ENCODE measurements around the gene HOXD3. TPM values are rescaled to one million over a fixed set of nuclear protein-coding genes. Genes with fewer than 3 reads are reported as not detected.

The HOXD3 gene
- total and polyA plus RNA-seq, 2 experiments from 2014 or later = 2.3 to 3.2 TPM

DNA sequence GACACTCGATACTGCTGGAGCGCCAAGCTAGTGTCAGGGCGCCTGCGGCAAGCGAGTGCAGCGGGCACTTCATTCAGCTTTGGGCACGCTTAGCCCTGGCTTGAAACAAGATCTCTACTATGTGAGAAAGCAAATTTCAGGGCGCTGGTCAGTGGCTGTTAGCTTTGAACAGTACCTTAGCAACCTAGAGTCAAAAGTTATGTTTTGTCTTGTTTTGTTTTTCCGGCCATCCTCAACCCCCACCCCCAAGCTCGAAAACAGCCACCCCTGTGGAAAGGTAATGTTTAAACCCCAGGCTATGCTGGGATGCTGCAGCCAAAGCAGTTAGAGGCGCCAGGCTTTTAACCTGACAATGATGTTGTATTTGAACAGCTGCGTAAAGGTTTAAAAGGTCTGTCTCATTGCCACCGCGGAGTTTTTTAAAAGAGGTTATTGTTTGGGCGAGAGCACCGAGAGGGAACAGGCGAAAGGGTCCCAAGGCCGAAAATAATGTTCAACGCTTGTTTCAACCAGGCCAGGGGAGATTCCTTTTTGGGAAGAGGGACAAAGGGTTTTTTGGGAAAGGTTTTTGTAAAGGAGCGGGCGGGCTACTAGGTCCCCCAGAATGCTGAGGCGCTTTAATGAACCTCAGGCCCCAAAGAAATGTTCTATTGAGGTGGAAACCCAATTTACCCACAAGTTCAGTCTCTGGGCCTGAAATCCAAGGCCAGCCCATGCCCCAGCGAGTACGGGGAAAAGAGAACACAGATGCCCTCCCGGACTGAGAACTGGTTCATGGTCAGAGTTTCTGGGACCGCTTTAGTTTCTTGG is 42.8 kb upstream of the HOXD3 start:
- no peaks in the 10 kb centered on the region for H3K9me3 ChIP-seq (ENCODE audit: low read depth)
- in situ Hi-C loops (cut with MboI) = loop anchor here (25.0 kb wide), 1 partner anchor 1623 kb away; no protein-coding TSS in a partner anchor
- DNase-seq = peak; percentile 69
- no peaks in the 10 kb centered on the region; the same call in 1 of the 2 replicates for H3K4me1 ChIP-seq (ENCODE audit: insufficient read depth)
- 56 to 58% methylated on average over 26 of the region's 26 CpGs for WGBS, 2 experiments (ENCODE audit: low coverage in 1 of 2, low lambda C conversion rate in 2 of 2, missing lambda C conversion rate in 2 of 2)
- H3K79me2 ChIP-seq (ENCODE audit: insufficient read depth) = peaks cover 100% of the 10 kb centered on the region
- no peaks in the 10 kb centered on the region for H3K9me2 ChIP-seq (ENCODE audit: insufficient read depth)
- H3K4me3 ChIP-seq = peak overlapping the region; percentile 70
- no peaks in the 10 kb centered on the region for H3K27me3 ChIP-seq (replicated peaks; ENCODE audit: insufficient read depth)
- peak overlapping the region; percentile 88 for H3K27ac ChIP-seq
- no peaks in the 10 kb centered on the region for H4K20me1 ChIP-seq (ENCODE audit: insufficient read depth)
- peak overlapping the region; percentile 89 for H3K9ac ChIP-seq
- H3K36me3 ChIP-seq (ENCODE audit: low read depth) = peaks cover 19% of the 10 kb centered on the region
- H2AFZ ChIP-seq = no peak overlapping the region
- no peak for TF ChIP-seq EZH2phosphoT487 (IDR thresholded peaks at IDR 0.05; ENCODE audit: insufficient read depth, low read depth)
- TF ChIP-seq EZH2 (IDR thresholded peaks at IDR 0.05; ENCODE audit: insufficient read depth, poor library complexity, severe bottlenecking) = no peak
- H3K4me2 ChIP-seq (ENCODE audit: unreplicated experiment) = peak overlapping the region; percentile 95
- peaks cover 17% of the 10 kb centered on the region for H3F3A ChIP-seq (ENCODE audit: insufficient read depth)

DNA sequence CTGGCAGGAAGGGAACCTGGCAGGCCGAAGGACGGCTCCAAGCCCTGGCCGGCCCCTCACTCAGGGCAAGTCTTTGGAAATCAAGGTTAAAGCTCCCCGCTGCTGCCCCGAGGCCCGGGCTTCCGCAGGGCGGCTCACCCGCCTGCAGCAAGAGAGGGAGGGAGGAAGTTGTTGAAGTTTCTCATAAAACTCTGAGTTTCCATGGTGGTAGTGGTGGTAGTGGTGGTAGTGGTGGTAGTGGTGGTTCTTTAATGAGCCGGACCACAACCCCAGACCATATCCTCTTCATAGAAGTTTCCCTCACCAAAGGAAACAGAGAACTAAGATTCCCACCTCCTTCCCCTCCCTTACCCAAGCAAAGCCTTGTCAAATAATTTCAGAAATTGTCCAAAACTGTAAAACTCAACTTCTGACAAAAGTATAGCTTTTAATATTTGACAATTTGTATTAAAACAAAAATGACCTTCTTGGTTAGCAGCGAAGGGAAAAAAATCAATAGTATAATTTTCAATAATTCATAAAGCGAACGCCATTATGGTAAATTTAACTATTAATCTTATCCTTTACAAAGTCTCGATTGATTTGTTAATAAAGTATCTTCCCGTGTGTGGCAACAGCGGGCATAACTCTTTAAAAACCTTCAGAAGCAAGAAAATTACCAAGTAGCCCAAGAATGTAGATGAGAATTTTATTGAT is 42.0 kb upstream of the HOXD3 start:
- Histone ChIP-seq H3K27me3 (replicated peaks; ENCODE audit: insufficient read depth) (no peaks in the 10 kb centered on the region), H3K27ac (peak overlapping the region; percentile 88), H3K9me3 (ENCODE audit: low read depth) (no peaks in the 10 kb centered on the region), H3K9me2 (ENCODE audit: insufficient read depth) (no peaks in the 10 kb centered on the region), H2AFZ (no peak overlapping the region), H3K79me2 (ENCODE audit: insufficient read depth) (peaks cover 100% of the 10 kb centered on the region), H3K4me1 (ENCODE audit: insufficient read depth) (no peaks in the 10 kb centered on the region; the same call in 1 of the 2 replicates), H3K36me3 (ENCODE audit: low read depth) (peaks cover 13% of the 10 kb centered on the region), H3K4me2 (ENCODE audit: unreplicated experiment) (peak overlapping the region; percentile 95), H3F3A (ENCODE audit: insufficient read depth) (peaks cover 16% of the 10 kb centered on the region), H4K20me1 (ENCODE audit: insufficient read depth) (no peaks in the 10 kb centered on the region), H3K9ac (peak overlapping the region; percentile 89), H3K4me3 (peak overlapping the region; percentile 70)
- 50 to 57% methylated on average over 16 of the region's 16 CpGs for WGBS, 2 experiments (ENCODE audit: low coverage in 1 of 2, low lambda C conversion rate in 2 of 2, missing lambda C conversion rate in 2 of 2)
- DNase-seq = peak; percentile 40
- in situ Hi-C loops (cut with MboI) = loop anchor here (25.0 kb wide), 1 partner anchor 1622 kb away; no protein-coding TSS in a partner anchor
- TF ChIP-seq EZH2phosphoT487 (IDR thresholded peaks at IDR 0.05; ENCODE audit: insufficient read depth, low read depth) = no peak
- no peak for TF ChIP-seq EZH2 (IDR thresholded peaks at IDR 0.05; ENCODE audit: insufficient read depth, poor library complexity, severe bottlenecking)

DNA sequence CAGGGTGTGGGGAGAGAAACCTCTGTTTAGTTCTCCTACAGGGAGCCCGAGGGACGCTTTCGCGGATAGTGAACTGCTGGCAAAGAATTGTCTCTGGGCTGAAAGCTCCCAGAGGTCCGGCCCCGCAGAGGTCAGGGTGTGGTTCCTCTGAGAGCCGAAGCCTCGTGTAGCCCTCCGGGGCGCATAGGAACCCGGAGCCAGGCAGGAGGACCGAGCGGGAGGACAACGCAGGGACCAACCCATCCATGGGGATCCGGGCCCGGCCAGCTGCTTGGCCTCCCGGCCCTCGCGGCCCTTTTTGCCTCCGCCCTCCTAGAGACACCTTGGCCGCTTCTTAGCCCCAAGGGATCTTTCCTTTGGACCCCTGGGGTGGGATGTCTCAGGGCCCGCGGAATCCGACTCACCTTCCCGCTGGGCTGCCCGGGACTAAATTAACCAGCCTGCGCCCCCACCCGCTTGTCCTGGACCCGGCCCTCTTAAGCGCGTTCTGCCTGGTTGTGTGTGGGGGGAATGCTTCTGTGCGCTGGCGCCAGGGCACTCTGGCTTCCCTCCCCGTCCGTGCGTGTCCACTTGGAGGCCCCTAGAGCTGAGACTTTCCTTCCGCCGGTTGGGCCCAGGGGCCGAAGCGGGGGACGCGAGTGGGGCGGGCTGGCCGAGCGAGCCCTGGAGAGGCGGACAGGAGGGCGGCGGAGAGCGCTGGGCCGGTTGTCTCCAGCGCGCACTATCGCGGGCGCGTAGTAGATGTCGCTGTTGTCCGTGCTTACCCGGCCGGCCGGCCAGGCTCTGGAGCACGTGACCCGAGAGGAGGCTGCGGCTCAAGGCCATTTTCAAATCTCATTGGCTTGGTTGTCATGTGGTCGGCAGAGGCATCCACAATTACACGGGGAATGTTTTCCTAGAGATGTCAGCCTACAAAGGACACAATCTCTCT is 41.0 kb upstream of the HOXD3 start, which contains the start of gene HOXD10:
HOXD10 (plus strand) TSS at position 896 of the 931 bp plus-strand sequence. CDS start 56 bp downstream, outside the sequence.
- in situ Hi-C loops (cut with MboI) = loop anchor here (25.0 kb wide), 1 partner anchor 1621 kb away; no protein-coding TSS in a partner anchor
- Histone ChIP-seq H3K27me3 (replicated peaks; ENCODE audit: insufficient read depth) (no peaks in the 10 kb centered on the region), H3K9me2 (ENCODE audit: insufficient read depth) (no peaks in the 10 kb centered on the region)

More for the DNA sequence above, 41.0 kb upstream of the HOXD3 start, which contains the start of gene HOXD10:
- no peak for TF ChIP-seq EZH2phosphoT487 (IDR thresholded peaks at IDR 0.05; ENCODE audit: insufficient read depth, low read depth)
- TF ChIP-seq EZH2 (IDR thresholded peaks at IDR 0.05; ENCODE audit: insufficient read depth, poor library complexity, severe bottlenecking) = no peak
- H3K4me1 ChIP-seq (ENCODE audit: insufficient read depth) = no peaks in the 10 kb centered on the region; the same call in 1 of the 2 replicates
- H3K9me3 ChIP-seq (ENCODE audit: low read depth) = no peaks in the 10 kb centered on the region
- peaks cover 100% of the 10 kb centered on the region for H3K79me2 ChIP-seq (ENCODE audit: insufficient read depth)
- no peaks in the 10 kb centered on the region for H4K20me1 ChIP-seq (ENCODE audit: insufficient read depth)
- H3K36me3 ChIP-seq (ENCODE audit: low read depth) = peaks cover 10% of the 10 kb centered on the region; the same call in 1 of the 2 replicates
- peak; percentile 92 for DNase-seq
- 45 to 50% methylated on average over 62 to 66 of the region's 66 CpGs for WGBS, 2 experiments (ENCODE audit: low coverage in 1 of 2, low lambda C conversion rate in 2 of 2, missing lambda C conversion rate in 2 of 2)
- peaks cover 16% of the 10 kb centered on the region for H3F3A ChIP-seq (ENCODE audit: insufficient read depth)
- no peak within 1 kb of the TSS for H2AFZ ChIP-seq
- H3K27ac ChIP-seq = peak within 1 kb of the TSS; percentile 88
- peak within 1 kb of the TSS; percentile 95 for H3K4me2 ChIP-seq (ENCODE audit: unreplicated experiment)
- peak within 1 kb of the TSS; percentile 89 for H3K9ac ChIP-seq
- H3K4me3 ChIP-seq = peak within 1 kb of the TSS; percentile 70

Measured in GM23248 (cell line).